Small intestine (tissue), 7 donors: ENCODE results near the gene DHX9. TPM values are rescaled to one million over a fixed set of nuclear protein-coding genes. Genes with fewer than 3 reads are reported as not detected.

ENCODE experiments used
- DNase-seq, 2 donors: peaks; one replicate each; pipeline versions ENCODE4 v3.0.0 to v3.0.0-alpha.2; 2013
- FAIRE-seq: peaks from 2 replicates; lab custom pipeline; 2012; peaks lifted over from hg19 to GRCh38; lab: Jason Lieb, UNC
- H3K27ac ChIP-seq, 3 donors: one replicate each; pipeline ENCODE4 v1.5.1; 2013; ENCODE audit warnings: low read length in 2 of 3, mild to moderate bottlenecking in 2 of 3, control low read depth in 1 of 3, inconsistent platforms in 1 of 3, low read depth in 1 of 3, moderate library complexity in 1 of 3
- H3K27me3 ChIP-seq, 3 donors: one replicate each; pipeline ENCODE4 v1.6.1; 2013; ENCODE audit warnings: low read length in 3 of 3, inconsistent platforms in 1 of 3; ENCODE audit not compliant: control insufficient read depth in 3 of 3, insufficient read depth in 3 of 3
- H3K36me3 ChIP-seq, 3 donors: one replicate each; pipeline ENCODE4 v1.6.1; 2013; ENCODE audit warnings: low read length in 3 of 3, inconsistent platforms in 1 of 3, low read depth in 1 of 3, mild to moderate bottlenecking in 1 of 3, moderate library complexity in 1 of 3; ENCODE audit not compliant: control insufficient read depth in 3 of 3, insufficient read depth in 2 of 3
- H3K4me1 ChIP-seq, 3 donors: one replicate each; pipeline ENCODE4 v1.6.1; 2013; ENCODE audit warnings: low read length in 2 of 3, inconsistent platforms in 1 of 3, low read depth in 1 of 3, mild to moderate bottlenecking in 1 of 3, moderate library complexity in 1 of 3; ENCODE audit not compliant: control insufficient read depth in 3 of 3, insufficient read depth in 2 of 3
- H3K4me3 ChIP-seq, 3 donors: one replicate each; pipeline ENCODE4 v1.5.1; 2013; ENCODE audit warnings: low read length in 3 of 3, control low read depth in 1 of 3, inconsistent platforms in 1 of 3, low read depth in 1 of 3, mild to moderate bottlenecking in 1 of 3, moderate library complexity in 1 of 3
- H3K9me3 ChIP-seq, 2 donors: one replicate each; pipeline ENCODE4 v1.6.1; 2013; ENCODE audit warnings: low read depth in 1 of 2, low read length in 1 of 2; ENCODE audit not compliant: control insufficient read depth in 2 of 2, insufficient read depth in 1 of 2
- WGBS, 3 donors: extraction: QIAGEN DNeasy Blood & Tissue Kit; methylation state at CpG; one replicate each; pipeline ENCODE4 v1.1.7; 2013; 5-methylcytosine and 5-hydroxymethylcytosine counted together
- polyA plus RNA-seq, 4 donors: library from polyadenylated mRNA; stranded (reverse) in 3 of 4; unstranded in 1 of 4; fragments of 200-250 nt in 3 of 4; fragments of 120-200 nt in 1 of 4; gene quantifications; one replicate each; pipeline versions ENCODE4 v1.2.1 to v1.2.3, GENCODE V29; 2013
- donor health status: healthy with polysubstance abuse.
- donor health status: control.
- donor health status: control.
- donor health status: Bipolar disorder and iron deficiency.
- donor health status: healthy.

The DHX9 gene
- polyA plus RNA-seq, 4 donors: 63.3 to 144 (median 84.6) TPM

- H3K27me3 ChIP-seq: no peaks in the 10 kb centered on the region
- H3K36me3 ChIP-seq: peaks cover 15 to 32% (median 19%) of the 10 kb centered on the region in 3 donors
- no peak overlapping the region for H3K4me3 ChIP-seq
- no peak overlapping the region for H3K27ac ChIP-seq
- 73 to 80% (median 75%) methylated on average over 5 of the region's 5 CpGs for WGBS, 3 donors
- no peaks in the 10 kb centered on the region for H3K9me3 ChIP-seq
- H3K4me1 ChIP-seq: peaks cover 0 to 4% (median 3%) of the 10 kb centered on the region in 3 donors
- FAIRE-seq: no peak
- no peak for DNase-seq
These were observed 6.7 kb downstream of the DHX9 start for GRCh38 chr1:182845894-182846293.

- Histone ChIP-seq H3K9me3 (no peaks in the 10 kb centered on the region), H3K27ac (no peak overlapping the region), H3K27me3 (no peaks in the 10 kb centered on the region), H3K4me1 (peaks cover 0 to 4% (median 0%) of the 10 kb centered on the region in 3 donors), H3K4me3 (no peak overlapping the region), H3K36me3 (peaks cover 15 to 34% (median 23%) of the 10 kb centered on the region in 3 donors)
- FAIRE-seq: no peak
- no peak for DNase-seq
These were observed 8.0 kb downstream of the DHX9 start for GRCh38 chr1:182847105-182847504.

- Histone ChIP-seq H3K9me3 (no peaks in the 10 kb centered on the region), H3K36me3 (peaks cover 17 to 39% (median 26%) of the 10 kb centered on the region in 3 donors), H3K27ac (no peak overlapping the region), H3K4me1 (peaks cover 0 to 2% (median 0%) of the 10 kb centered on the region in 3 donors), H3K27me3 (no peaks in the 10 kb centered on the region), H3K4me3 (no peak overlapping the region)
- FAIRE-seq: no peak
- 93 to 100% (median 98%) methylated on average over 2 of the region's 2 CpGs for WGBS, 3 donors
- no peak for DNase-seq
These were observed 9.6 kb downstream of the DHX9 start for GRCh38 chr1:182848736-182849135.

GRCh38 chr1:182850319-182850718 lies 11.2 kb downstream of the DHX9 start:
- 87 to 97% (median 96%) methylated on average over 4 of the region's 4 CpGs for WGBS, 3 donors
- DNase-seq (no peak), FAIRE-seq (no peak)
- peaks cover 12 to 31% (median 31%) of the 10 kb centered on the region in 3 donors for H3K36me3 ChIP-seq
- no peaks in the 10 kb centered on the region for H3K4me1 ChIP-seq
- H3K4me3 ChIP-seq: no peak overlapping the region
- no peak overlapping the region for H3K27ac ChIP-seq
- H3K9me3 ChIP-seq: no peaks in the 10 kb centered on the region
- H3K27me3 ChIP-seq: no peaks in the 10 kb centered on the region

GRCh38 chr1:182851825-182852224 lies 12.7 kb downstream of the DHX9 start:
- no peak overlapping the region for H3K4me3 ChIP-seq
- H3K27me3 ChIP-seq: no peaks in the 10 kb centered on the region
- H3K36me3 ChIP-seq: peaks cover 16 to 35% (median 28%) of the 10 kb centered on the region in 3 donors
- no peaks in the 10 kb centered on the region for H3K4me1 ChIP-seq
- WGBS, 3 donors: 88 to 93% (median 91%) methylated on average over 1 of the region's 1 CpG
- no peak overlapping the region for H3K27ac ChIP-seq
- FAIRE-seq: no peak
- no peaks in the 10 kb centered on the region for H3K9me3 ChIP-seq
- no peak for DNase-seq

GRCh38 chr1:182855911-182856310 lies 16.8 kb downstream of the DHX9 start:
- H3K9me3 ChIP-seq: no peaks in the 10 kb centered on the region
- no peaks in the 10 kb centered on the region for H3K27me3 ChIP-seq
- WGBS, 3 donors: 69 to 84% (median 81%) methylated on average over 4 of the region's 4 CpGs
- FAIRE-seq (no peak), DNase-seq (no peak)
- no peaks in the 10 kb centered on the region for H3K4me1 ChIP-seq
- H3K4me3 ChIP-seq: no peak overlapping the region
- no peak overlapping the region for H3K27ac ChIP-seq
- peaks cover 27 to 48% (median 29%) of the 10 kb centered on the region in 3 donors for H3K36me3 ChIP-seq

- no peak for DNase-seq
- 94 to 97% (median 95%) methylated on average over 3 of the region's 3 CpGs for WGBS, 3 donors
- H3K36me3 ChIP-seq: peaks cover 26 to 47% (median 31%) of the 10 kb centered on the region in 3 donors
- no peak overlapping the region for H3K27ac ChIP-seq
- H3K9me3 ChIP-seq: no peaks in the 10 kb centered on the region
- no peaks in the 10 kb centered on the region for H3K4me1 ChIP-seq
- no peaks in the 10 kb centered on the region for H3K27me3 ChIP-seq
- no peak overlapping the region for H3K4me3 ChIP-seq
- FAIRE-seq: no peak
These were observed 18.1 kb downstream of the DHX9 start for GRCh38 chr1:182857212-182857611.

GRCh38 chr1:182860658-182861057 lies 21.5 kb downstream of the DHX9 start:
- Histone ChIP-seq H3K9me3 (no peaks in the 10 kb centered on the region), H3K27me3 (no peaks in the 10 kb centered on the region), H3K4me3 (no peak overlapping the region), H3K27ac (no peak overlapping the region), H3K4me1 (no peaks in the 10 kb centered on the region), H3K36me3 (peaks cover 20 to 39% (median 23%) of the 10 kb centered on the region in 3 donors)
- DNase-seq (no peak), FAIRE-seq (no peak)
- WGBS, 3 donors: 89 to 95% (median 89%) methylated on average over 4 of the region's 4 CpGs

GRCh38 chr1:182861994-182862393 lies 22.8 kb downstream of the DHX9 start:
- no peaks in the 10 kb centered on the region for H3K4me1 ChIP-seq
- H3K27me3 ChIP-seq: no peaks in the 10 kb centered on the region
- DNase-seq (no peak), FAIRE-seq (no peak)
- H3K4me3 ChIP-seq: no peak overlapping the region
- WGBS, 3 donors: 81 to 93% (median 88%) methylated on average over 2 of the region's 2 CpGs
- H3K9me3 ChIP-seq: no peaks in the 10 kb centered on the region
- H3K36me3 ChIP-seq: peaks cover 17 to 30% (median 19%) of the 10 kb centered on the region in 3 donors
- no peak overlapping the region for H3K27ac ChIP-seq
